Immature natural killer cell (primary cell): ENCODE results near the gene OLFM1. TPM values are rescaled to one million over a fixed set of nuclear protein-coding genes. Genes with fewer than 3 reads are reported as not detected.

ENCODE experiments used
- DNase-seq, 3 donors: peaks; one replicate each; pipeline ENCODE4 v3.0.0; 2022; ENCODE audit warnings: mixed read lengths in 1 of 3
- H3K27ac Mint-ChIP-seq, 6 donors: one replicate each; pipeline ENCODE4 v1.8.0; 2020; ENCODE audit warnings: mixed read lengths in 6 of 6, mild to moderate bottlenecking in 5 of 6, inconsistent platforms in 4 of 6, moderate library complexity in 3 of 6
- H3K27me3 Mint-ChIP-seq, 3 donors: one replicate each; pipeline ENCODE4 v1.8.0; 2020 to 2021; ENCODE audit warnings: low read depth in 3 of 3, mild to moderate bottlenecking in 3 of 3, mixed read lengths in 3 of 3, moderate library complexity in 3 of 3, inconsistent platforms in 1 of 3
- H3K36me3 Mint-ChIP-seq, 3 donors: one replicate each; pipeline ENCODE4 v1.8.0; 2020; ENCODE audit warnings: mixed read lengths in 3 of 3, inconsistent platforms in 2 of 3, mild to moderate bottlenecking in 2 of 3
- H3K4me1 Mint-ChIP-seq, 2 donors: one replicate each; pipeline ENCODE4 v1.8.0; 2020; ENCODE audit warnings: inconsistent platforms in 2 of 2, mild to moderate bottlenecking in 2 of 2, mixed read lengths in 2 of 2, moderate library complexity in 1 of 2
- H3K4me3 Mint-ChIP-seq, 5 donors: one replicate each; pipeline ENCODE4 v1.8.0; 2020; ENCODE audit warnings: mild to moderate bottlenecking in 5 of 5, mixed read lengths in 5 of 5, inconsistent platforms in 3 of 5, moderate library complexity in 3 of 5
- H3K9me3 Mint-ChIP-seq, 6 donors: one replicate each; pipeline ENCODE4 v1.8.0; 2020; ENCODE audit warnings: mild to moderate bottlenecking in 6 of 6, mixed read lengths in 6 of 6, inconsistent platforms in 4 of 6, moderate library complexity in 3 of 6
- polyA plus RNA-seq, 3 donors: library from polyadenylated mRNA; unstranded; fragments of 300-500 nt; fragmentation: Illumina TruSeq; gene quantifications; one replicate each; pipeline ENCODE4 v1.2.3, GENCODE V29; 2021

OLFM1 gene
- polyA plus RNA-seq, 3 donors from 2014 or later, result not detected

DNA sequence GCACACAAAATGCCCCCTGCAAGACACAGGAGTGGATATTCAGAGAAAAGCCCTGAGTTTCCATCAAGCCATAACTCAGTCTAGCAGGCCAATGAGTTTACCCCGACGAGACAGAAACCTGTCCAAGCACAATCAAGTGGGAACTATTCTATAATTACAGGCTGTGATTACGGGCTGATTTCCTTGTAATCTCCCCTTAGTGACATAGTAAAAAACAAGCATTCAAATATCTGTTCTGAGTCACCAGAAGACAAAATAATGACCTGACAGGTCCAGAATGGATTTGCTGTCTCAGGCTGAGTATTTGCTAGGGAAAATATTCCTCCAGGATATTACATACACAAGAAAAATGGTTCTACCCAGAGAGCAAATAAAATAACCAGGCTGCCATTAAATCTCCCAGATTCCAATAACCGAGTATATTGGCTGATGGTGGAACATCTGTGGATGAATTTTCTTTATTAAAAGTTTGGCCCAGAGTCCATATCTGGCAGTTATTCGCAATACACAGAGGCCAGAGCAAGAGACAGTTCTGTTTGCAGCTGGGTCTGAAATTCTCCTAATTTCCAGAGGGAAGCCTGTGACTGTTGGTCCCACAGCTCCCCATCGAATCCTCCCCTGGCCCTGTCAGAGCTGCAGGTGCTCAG, 35.8 kb downstream of the OLFM1 start:
- no peaks in the 10 kb centered on the region for H3K9me3 Mint-ChIP-seq
- no peak overlapping the region for H3K27ac Mint-ChIP-seq
- no peaks in the 10 kb centered on the region for H3K36me3 Mint-ChIP-seq
- H3K27me3 Mint-ChIP-seq, result peaks cover 0 to 6% (median 1%) of the 10 kb centered on the region in 3 donors
- H3K4me1 Mint-ChIP-seq, result no peaks in the 10 kb centered on the region
- DNase-seq, result no peak
- no peak overlapping the region for H3K4me3 Mint-ChIP-seq

- no peak overlapping the region for H3K4me3 Mint-ChIP-seq
- no peak overlapping the region for H3K27ac Mint-ChIP-seq
- H3K4me1 Mint-ChIP-seq, result no peaks in the 10 kb centered on the region
- no peaks in the 10 kb centered on the region for H3K36me3 Mint-ChIP-seq
- no peaks in the 10 kb centered on the region for H3K9me3 Mint-ChIP-seq
- H3K27me3 Mint-ChIP-seq, result peaks cover 0 to 5% (median 1%) of the 10 kb centered on the region in 3 donors
- DNase-seq, result no peak
Observed at GRCh38 chr9:135123773-135124134, 36.3 kb downstream of the OLFM1 start.

DNA sequence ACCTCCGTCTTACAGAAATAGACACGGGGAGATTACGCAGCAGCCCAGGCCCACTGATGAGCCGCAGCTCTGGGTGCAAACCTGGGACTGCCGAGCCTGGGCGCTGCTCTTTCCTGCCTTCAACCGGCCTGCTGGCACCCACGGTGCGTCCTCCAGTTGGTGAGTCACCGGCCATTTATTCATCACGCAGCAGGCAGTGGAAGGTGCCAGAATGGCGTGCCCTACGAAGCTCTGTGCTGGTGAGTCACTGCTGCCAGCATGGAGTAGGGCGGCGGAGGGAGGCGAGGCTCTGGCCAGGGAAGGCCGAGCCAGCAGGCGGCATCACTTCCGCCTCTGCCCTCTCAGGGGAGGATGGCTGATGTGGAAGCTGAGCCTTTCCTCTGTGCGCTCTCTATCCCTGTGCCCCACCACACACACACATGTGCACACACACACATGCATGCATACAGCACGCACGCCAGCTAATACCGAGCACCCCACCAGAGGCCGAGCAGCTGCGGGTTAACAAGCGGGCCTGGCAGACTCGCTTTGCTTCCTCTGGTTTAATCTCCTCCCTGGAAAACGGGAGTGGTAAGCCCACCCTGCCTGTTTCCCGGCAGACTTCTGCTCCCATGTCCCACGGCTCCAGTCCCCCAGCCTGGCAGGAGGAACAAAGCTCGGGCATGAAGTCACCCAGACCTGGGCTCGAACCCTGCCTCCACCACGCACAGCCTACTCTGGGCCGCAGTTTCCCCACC, 39.2 kb downstream of the OLFM1 start:
- Mint-ChIP-seq H3K4me1 (no peaks in the 10 kb centered on the region), H3K27ac (no peak overlapping the region), H3K4me3 (no peak overlapping the region), H3K9me3 (peaks cover 0 to 5% (median 0%) of the 10 kb centered on the region in 6 donors), H3K36me3 (no peaks in the 10 kb centered on the region), H3K27me3 (peaks cover 1 to 8% (median 2%) of the 10 kb centered on the region in 3 donors)
- no peak for DNase-seq

GRCh38 chr9:135127718-135128670, 40.5 kb downstream of the OLFM1 start:
- peaks cover 0 to 5% (median 0%) of the 10 kb centered on the region in 6 donors for H3K9me3 Mint-ChIP-seq
- no peak overlapping the region for H3K4me3 Mint-ChIP-seq
- no peaks in the 10 kb centered on the region for H3K4me1 Mint-ChIP-seq
- no peak overlapping the region for H3K27ac Mint-ChIP-seq
- H3K36me3 Mint-ChIP-seq, result no peaks in the 10 kb centered on the region
- no peak for DNase-seq
- peaks cover 1 to 8% (median 2%) of the 10 kb centered on the region in 3 donors for H3K27me3 Mint-ChIP-seq

- no peaks in the 10 kb centered on the region for H3K4me1 Mint-ChIP-seq
- no peak overlapping the region for H3K4me3 Mint-ChIP-seq
- DNase-seq, result no peak
- H3K27ac Mint-ChIP-seq, result no peak overlapping the region
- H3K27me3 Mint-ChIP-seq, result peaks cover 1 to 3% (median 2%) of the 10 kb centered on the region in 3 donors
- H3K36me3 Mint-ChIP-seq, result no peaks in the 10 kb centered on the region
- H3K9me3 Mint-ChIP-seq, result peaks cover 0 to 5% (median 0%) of the 10 kb centered on the region in 6 donors
Observed at GRCh38 chr9:135129137-135129695, 41.7 kb downstream of the OLFM1 start.

GRCh38 chr9:135130207-135130976, 42.9 kb downstream of the OLFM1 start:
- no peak overlapping the region for H3K27ac Mint-ChIP-seq

DNA sequence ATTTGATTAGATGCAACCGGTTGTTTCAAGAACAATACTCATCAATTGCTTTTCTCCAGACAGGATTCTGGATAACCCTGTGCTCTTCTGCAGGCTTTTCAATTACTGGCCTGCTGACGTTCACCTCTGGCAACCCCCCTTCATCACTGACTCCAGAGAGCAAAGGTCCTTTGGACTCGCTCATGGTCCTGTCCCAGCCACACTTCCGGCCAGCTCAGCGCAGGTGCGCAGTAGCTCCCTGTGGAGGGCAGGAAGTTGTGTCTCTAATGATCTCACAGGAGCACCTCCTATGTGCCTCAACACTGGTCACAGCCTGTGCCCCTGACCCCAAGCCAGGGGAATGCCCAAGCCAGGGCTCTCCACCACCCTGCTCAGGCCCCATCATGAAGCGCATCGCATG, 44.0 kb downstream of the OLFM1 start:
- Mint-ChIP-seq H3K4me3 (no peak overlapping the region), H3K9me3 (peaks cover 0 to 5% (median 0%) of the 10 kb centered on the region in 6 donors), H3K4me1 (no peaks in the 10 kb centered on the region), H3K36me3 (no peaks in the 10 kb centered on the region), H3K27me3 (peaks cover 0 to 6% (median 3%) of the 10 kb centered on the region in 3 donors), H3K27ac (no peak overlapping the region)
- no peak for DNase-seq

More at GRCh38 chr9:135130207-135130976, 42.9 kb downstream of the OLFM1 start:
- Mint-ChIP-seq H3K4me1 (no peaks in the 10 kb centered on the region), H3K9me3 (peaks cover 0 to 5% (median 0%) of the 10 kb centered on the region in 6 donors), H3K27me3 (peaks cover 0 to 6% (median 3%) of the 10 kb centered on the region in 3 donors), H3K36me3 (no peaks in the 10 kb centered on the region), H3K4me3 (no peak overlapping the region)
- no peak for DNase-seq

GRCh38 chr9:135132008-135132407, 44.5 kb downstream of the OLFM1 start:
- Mint-ChIP-seq H3K27ac (no peak overlapping the region), H3K27me3 (peaks cover 0 to 6% (median 3%) of the 10 kb centered on the region in 3 donors), H3K9me3 (peaks cover 0 to 5% (median 0%) of the 10 kb centered on the region in 6 donors), H3K36me3 (no peaks in the 10 kb centered on the region), H3K4me1 (no peaks in the 10 kb centered on the region), H3K4me3 (no peak overlapping the region)
- DNase-seq, result no peak

DNA sequence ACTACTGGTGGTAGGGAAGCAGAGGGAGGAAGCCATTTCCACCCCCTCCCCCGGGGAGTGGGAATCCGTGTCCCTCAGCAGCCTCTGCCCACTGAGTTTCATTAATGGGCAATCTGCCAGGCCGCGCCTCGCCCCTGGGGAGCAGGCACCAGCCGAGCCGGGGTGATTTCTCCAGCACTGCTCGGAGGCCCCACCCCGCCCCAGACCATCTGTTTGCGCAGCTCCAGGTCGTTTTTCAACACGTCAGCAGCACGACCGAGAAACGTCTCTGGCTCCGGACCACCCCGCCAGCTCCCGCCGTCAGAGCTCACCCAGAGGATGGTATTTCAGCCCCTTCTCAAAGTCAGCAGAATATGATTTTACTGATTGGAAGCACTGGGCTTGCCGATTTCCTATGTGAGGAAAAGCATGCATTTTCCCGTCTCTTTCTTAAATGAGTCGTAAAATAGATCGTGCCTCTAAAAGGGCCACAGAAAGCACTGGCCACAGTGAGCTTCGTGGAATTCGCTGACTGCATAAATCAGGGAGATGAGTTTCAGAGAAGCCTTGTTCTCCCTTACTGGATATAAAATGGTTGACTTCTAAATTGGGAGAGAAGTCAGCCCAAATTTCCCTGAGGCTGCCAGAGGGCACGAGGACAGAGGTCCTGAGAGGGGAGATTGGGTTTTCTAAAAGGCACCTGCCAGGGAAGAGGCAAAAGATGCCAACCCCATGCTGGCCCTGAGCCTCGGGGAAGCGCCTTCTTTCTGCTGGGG, 47.0 kb downstream of the OLFM1 start:
- Mint-ChIP-seq H3K27ac (no peak overlapping the region), H3K4me3 (no peak overlapping the region), H3K9me3 (peaks cover 0 to 5% (median 0%) of the 10 kb centered on the region in 6 donors), H3K27me3 (peaks cover 2 to 6% (median 3%) of the 10 kb centered on the region in 3 donors), H3K4me1 (no peaks in the 10 kb centered on the region), H3K36me3 (no peaks in the 10 kb centered on the region)
- no peak for DNase-seq

DNA sequence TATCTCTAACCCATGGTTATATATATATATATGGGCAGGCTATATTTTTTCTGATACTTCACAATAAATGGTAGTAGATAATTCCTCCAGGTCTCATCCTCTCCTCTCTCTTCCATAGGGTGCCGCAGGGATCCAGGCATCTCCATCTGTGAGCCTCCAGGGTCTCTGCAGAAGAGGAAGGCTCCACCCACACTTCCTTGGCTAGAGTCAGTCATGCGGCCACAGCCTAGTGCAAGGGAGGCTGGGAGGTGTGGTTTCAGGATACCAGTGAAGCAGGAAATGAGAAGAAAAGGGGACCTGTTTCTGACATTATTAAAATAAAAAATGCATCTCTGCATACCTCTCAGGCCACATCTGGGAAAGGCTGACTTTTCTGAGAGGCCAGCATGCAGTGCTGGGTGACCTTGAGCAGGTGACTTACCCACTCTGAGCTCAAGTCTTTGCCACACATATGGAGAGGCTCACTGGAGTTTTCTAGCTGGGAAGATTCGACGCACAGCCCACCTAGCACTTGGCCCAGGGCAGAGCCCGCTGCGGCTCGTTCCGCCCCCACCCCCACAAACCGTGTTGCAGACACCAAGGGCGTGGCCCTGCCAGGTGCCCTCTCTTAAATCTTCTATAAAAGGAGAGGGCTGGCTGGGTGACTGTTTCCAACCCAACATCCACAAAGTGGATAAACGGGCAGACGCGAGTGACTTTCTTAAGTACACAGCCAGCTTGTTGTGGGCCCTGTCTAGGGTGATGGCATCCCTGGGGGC, 47.9 kb downstream of the OLFM1 start:
- no peaks in the 10 kb centered on the region for H3K36me3 Mint-ChIP-seq
- H3K4me3 Mint-ChIP-seq, result no peak overlapping the region
- H3K4me1 Mint-ChIP-seq, result no peaks in the 10 kb centered on the region
- no peak overlapping the region for H3K27ac Mint-ChIP-seq
- no peak for DNase-seq
- H3K9me3 Mint-ChIP-seq, result peaks cover 0 to under 1% (median 0%) of the 10 kb centered on the region in 6 donors
- H3K27me3 Mint-ChIP-seq, result peaks cover 1 to 6% (median 2%) of the 10 kb centered on the region in 3 donors

DNA sequence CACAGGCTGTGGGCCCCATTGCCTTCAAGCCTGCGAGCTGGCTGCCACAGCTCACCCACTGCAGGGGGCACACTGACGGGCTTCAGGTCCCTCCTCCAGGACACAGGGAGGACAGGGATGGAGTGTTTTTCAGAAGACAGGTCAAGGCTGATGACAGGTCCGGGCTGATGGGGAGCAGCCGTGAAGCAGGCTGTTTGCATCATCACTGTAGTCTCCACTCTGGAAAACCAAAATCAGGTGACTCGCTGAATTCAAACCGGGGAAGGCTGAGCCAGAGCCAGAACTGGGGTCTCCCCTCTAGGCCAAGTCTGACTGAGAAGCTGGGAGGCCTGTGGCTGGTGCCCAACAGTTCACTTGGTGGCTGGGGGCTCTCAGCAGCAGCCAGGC, 48.5 kb downstream of the OLFM1 start:
- Mint-ChIP-seq H3K27ac (no peak overlapping the region), H3K4me3 (no peak overlapping the region), H3K27me3 (peaks cover 1 to 6% (median 2%) of the 10 kb centered on the region in 3 donors), H3K4me1 (no peaks in the 10 kb centered on the region), H3K9me3 (peaks cover 0 to 2% (median 0%) of the 10 kb centered on the region in 6 donors), H3K36me3 (no peaks in the 10 kb centered on the region)
- no peak for DNase-seq

- no peak overlapping the region for H3K27ac Mint-ChIP-seq
- H3K36me3 Mint-ChIP-seq, result no peaks in the 10 kb centered on the region
- peaks cover under 1 to 5% (median 2%) of the 10 kb centered on the region in 3 donors for H3K27me3 Mint-ChIP-seq
- no peak overlapping the region for H3K4me3 Mint-ChIP-seq
- peaks cover 0 to 2% (median 0%) of the 10 kb centered on the region in 6 donors for H3K9me3 Mint-ChIP-seq
- no peak for DNase-seq
- H3K4me1 Mint-ChIP-seq, result no peaks in the 10 kb centered on the region
Observed at GRCh38 chr9:135136481-135136880, 49.0 kb downstream of the OLFM1 start.
